ENCODE measurements around the gene OR2T33. TPM values are rescaled to one million over a fixed set of nuclear protein-coding genes. Genes with fewer than 3 reads are reported as not detected.
"Not testable (repeated sequence)": the region's sequence is repeated elsewhere in the genome, so short reads cannot be mapped to it uniquely, and the experiment has no call there.

The OR2T33 gene
- total and polyA plus RNA-seq, 2 donors = not detected

DNA sequence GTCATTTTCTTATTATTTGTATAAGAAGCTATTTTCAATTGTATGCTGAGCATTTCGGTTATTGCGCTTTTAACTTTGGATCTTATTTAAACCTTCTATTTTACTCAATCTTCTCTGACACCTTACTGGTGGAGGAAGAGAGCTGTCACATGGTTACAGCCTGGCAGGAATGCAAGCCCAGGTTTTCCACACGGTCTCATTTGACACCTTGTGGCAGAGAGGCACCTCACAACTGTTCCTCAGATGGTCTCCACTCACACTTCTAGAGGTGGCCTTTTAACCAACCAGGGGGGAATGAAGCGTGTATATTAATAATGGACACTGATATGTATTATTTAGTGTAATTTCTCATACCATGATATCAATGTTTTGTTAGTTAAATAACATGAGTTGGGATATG lies 9.6 kb downstream of the OR2T33 start:
- Histone ChIP-seq H3K27ac (ENCODE audit: low read depth in 1 of 2, low read length in 1 of 2) (no peak overlapping the region), H3K27me3 (ENCODE audit: control insufficient read depth in 2 of 2, insufficient read depth in 1 of 2, low read length in 1 of 2) (no peaks in the 10 kb centered on the region), H3K36me3 (ENCODE audit: control insufficient read depth in 2 of 2, insufficient read depth in 2 of 2, low read length in 1 of 2) (no peaks in the 10 kb centered on the region), H3K9me3 (ENCODE audit: control insufficient read depth in 2 of 2, insufficient read depth in 1 of 2, low read length in 1 of 2) (no peaks in the 10 kb centered on the region), H3K4me1 (ENCODE audit: control insufficient read depth in 2 of 2, insufficient read depth in 2 of 2, low read length in 2 of 2) (no peaks in the 10 kb centered on the region), H3K4me3 (ENCODE audit: low read length in 2 of 2) (no peak overlapping the region)
- no peak for DNase-seq (ENCODE audit: low read depth in 6 of 9, low spot score in 9 of 9)
- WGBS = 69% methylated on average over 4 of the region's 4 CpGs

DNA sequence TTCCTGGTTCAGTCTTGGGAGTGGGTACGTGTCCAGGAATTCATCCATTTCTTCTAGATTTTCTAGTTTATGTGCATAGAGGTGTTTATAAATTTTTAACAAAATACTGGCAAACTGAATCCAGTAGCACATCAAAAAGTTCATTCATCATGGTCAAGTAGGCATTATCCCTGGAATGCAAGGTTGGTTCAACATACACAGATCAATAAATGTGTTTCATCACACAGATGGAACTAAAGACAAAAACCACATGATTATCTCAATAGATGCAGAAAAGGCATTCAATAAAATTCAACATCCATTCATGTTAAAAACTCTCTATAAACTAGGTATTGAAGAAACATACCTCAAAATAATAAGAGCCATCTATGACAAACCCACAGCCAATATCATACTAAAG lies 18.5 kb downstream of the OR2T33 start:
- not testable (repeated sequence) for DNase-seq (ENCODE audit: low read depth in 6 of 9, low spot score in 9 of 9); H3K27me3 ChIP-seq (ENCODE audit: control insufficient read depth in 2 of 2, insufficient read depth in 1 of 2, low read length in 1 of 2); H3K36me3 ChIP-seq (ENCODE audit: control insufficient read depth in 2 of 2, insufficient read depth in 2 of 2, low read length in 1 of 2); H3K27ac ChIP-seq (ENCODE audit: low read depth in 1 of 2, low read length in 1 of 2); H3K9me3 ChIP-seq (ENCODE audit: control insufficient read depth in 2 of 2, insufficient read depth in 1 of 2, low read length in 1 of 2); H3K4me1 ChIP-seq (ENCODE audit: control insufficient read depth in 2 of 2, insufficient read depth in 2 of 2, low read length in 2 of 2); H3K4me3 ChIP-seq (ENCODE audit: low read length in 2 of 2)
- WGBS = 94% methylated on average over 1 of the region's 1 CpG

DNA sequence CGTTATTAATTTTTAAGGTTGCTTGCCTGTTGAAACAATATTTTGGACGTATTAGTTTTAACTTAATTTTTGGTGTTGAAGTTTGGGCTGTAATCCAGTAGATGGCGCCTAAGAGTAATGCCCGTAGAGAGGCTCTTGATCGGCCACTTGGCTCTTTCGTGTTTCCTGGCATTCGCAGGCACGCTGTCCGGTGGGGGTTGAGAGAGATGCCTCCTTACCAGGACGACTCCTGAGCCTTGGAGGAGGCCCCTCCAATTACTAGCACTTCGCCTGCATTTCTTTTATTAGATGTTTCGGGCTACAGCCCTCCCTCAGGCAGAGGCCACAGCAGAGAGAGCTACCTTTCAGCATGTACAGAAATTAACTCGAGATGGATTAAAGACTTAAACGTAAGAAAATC lies 34.6 kb downstream of the OR2T33 start:
- 16% methylated on average over 14 of the region's 14 CpGs for WGBS
- Histone ChIP-seq H3K9me3 (ENCODE audit: control insufficient read depth in 2 of 2, insufficient read depth in 1 of 2, low read length in 1 of 2) (no peaks in the 10 kb centered on the region), H3K36me3 (ENCODE audit: control insufficient read depth in 2 of 2, insufficient read depth in 2 of 2, low read length in 1 of 2) (no peaks in the 10 kb centered on the region), H3K4me3 (ENCODE audit: low read length in 2 of 2) (no peak overlapping the region), H3K4me1 (ENCODE audit: control insufficient read depth in 2 of 2, insufficient read depth in 2 of 2, low read length in 2 of 2) (no peaks in the 10 kb centered on the region), H3K27ac (ENCODE audit: low read depth in 1 of 2, low read length in 1 of 2) (no peak overlapping the region), H3K27me3 (ENCODE audit: control insufficient read depth in 2 of 2, insufficient read depth in 1 of 2, low read length in 1 of 2) (no peaks in the 10 kb centered on the region)
- peak in 5 of 9 donors; percentile 2 to 28 (median 7) for DNase-seq (ENCODE audit: low read depth in 6 of 9, low spot score in 9 of 9)

DNA sequence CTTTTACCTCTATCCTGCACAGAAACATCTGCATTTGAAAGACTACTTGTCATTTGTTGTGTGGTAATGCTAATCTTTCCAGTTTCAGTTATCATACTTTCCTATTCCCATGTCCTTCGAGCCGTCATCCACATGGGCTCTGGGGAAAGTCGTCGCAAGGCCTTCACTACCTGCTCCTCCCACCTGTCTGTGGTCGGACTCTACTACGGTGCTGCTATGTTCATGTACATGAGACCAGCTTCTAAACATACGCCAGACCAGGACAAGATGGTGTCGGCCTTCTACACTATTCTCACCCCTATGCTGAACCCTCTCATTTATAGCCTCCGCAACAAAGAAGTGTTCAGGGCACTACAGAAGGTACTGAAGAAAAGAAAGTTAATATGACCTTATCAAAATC lies 38.3 kb downstream of the OR2T33 start:
- Histone ChIP-seq H3K9me3 (ENCODE audit: control insufficient read depth in 2 of 2, insufficient read depth in 1 of 2, low read length in 1 of 2) (no peaks in the 10 kb centered on the region), H3K27me3 (ENCODE audit: control insufficient read depth in 2 of 2, insufficient read depth in 1 of 2, low read length in 1 of 2) (no peaks in the 10 kb centered on the region), H3K4me1 (ENCODE audit: control insufficient read depth in 2 of 2, insufficient read depth in 2 of 2, low read length in 2 of 2) (no peaks in the 10 kb centered on the region), H3K36me3 (ENCODE audit: control insufficient read depth in 2 of 2, insufficient read depth in 2 of 2, low read length in 1 of 2) (no peaks in the 10 kb centered on the region), H3K4me3 (ENCODE audit: low read length in 2 of 2) (no peak overlapping the region), H3K27ac (ENCODE audit: low read depth in 1 of 2, low read length in 1 of 2) (no peak overlapping the region)
- DNase-seq (ENCODE audit: low read depth in 6 of 9, low spot score in 9 of 9) = no peak
- WGBS = 98% methylated on average over 9 of the region's 9 CpGs

DNA sequence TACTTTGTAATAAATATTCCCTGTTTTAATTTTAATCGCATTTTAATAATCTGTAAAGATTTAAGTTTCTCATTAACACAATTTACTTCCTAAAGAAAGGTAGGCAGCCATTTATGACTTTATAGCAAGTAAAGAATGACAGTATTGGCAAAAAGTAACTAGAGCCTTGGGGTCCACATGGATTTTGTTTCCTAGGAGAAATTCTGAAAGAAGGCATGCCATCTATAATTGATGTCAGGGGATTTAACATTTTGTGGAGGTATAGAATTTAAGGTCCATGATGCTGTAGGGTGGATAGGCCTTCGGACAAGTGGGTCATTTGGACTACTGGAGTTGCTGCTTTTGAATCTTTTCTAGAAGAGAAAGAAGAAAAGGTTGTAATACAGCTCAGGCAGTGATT lies 46.7 kb downstream of the OR2T33 start, which contains the start of gene OR2M4:
OR2M4 (plus strand) TSS at position 301 of the 400 bp plus-strand sequence. CDS start 7,512 bp downstream, outside the sequence.
- Histone ChIP-seq H3K4me1 (ENCODE audit: control insufficient read depth in 2 of 2, insufficient read depth in 2 of 2, low read length in 2 of 2) (no peaks in the 10 kb centered on the region), H3K27me3 (ENCODE audit: control insufficient read depth in 2 of 2, insufficient read depth in 1 of 2, low read length in 1 of 2) (no peaks in the 10 kb centered on the region), H3K36me3 (ENCODE audit: control insufficient read depth in 2 of 2, insufficient read depth in 2 of 2, low read length in 1 of 2) (no peaks in the 10 kb centered on the region), H3K4me3 (ENCODE audit: low read length in 2 of 2) (no peak within 1 kb of the TSS), H3K9me3 (ENCODE audit: control insufficient read depth in 2 of 2, insufficient read depth in 1 of 2, low read length in 1 of 2) (peaks cover 0 to 8% of the 10 kb centered on the region in 2 donors), H3K27ac (ENCODE audit: low read depth in 1 of 2, low read length in 1 of 2) (no peak within 1 kb of the TSS)
- 89% methylated on average over 2 of the region's 2 CpGs for WGBS
- no peak for DNase-seq (ENCODE audit: low read depth in 6 of 9, low spot score in 9 of 9)

DNA sequence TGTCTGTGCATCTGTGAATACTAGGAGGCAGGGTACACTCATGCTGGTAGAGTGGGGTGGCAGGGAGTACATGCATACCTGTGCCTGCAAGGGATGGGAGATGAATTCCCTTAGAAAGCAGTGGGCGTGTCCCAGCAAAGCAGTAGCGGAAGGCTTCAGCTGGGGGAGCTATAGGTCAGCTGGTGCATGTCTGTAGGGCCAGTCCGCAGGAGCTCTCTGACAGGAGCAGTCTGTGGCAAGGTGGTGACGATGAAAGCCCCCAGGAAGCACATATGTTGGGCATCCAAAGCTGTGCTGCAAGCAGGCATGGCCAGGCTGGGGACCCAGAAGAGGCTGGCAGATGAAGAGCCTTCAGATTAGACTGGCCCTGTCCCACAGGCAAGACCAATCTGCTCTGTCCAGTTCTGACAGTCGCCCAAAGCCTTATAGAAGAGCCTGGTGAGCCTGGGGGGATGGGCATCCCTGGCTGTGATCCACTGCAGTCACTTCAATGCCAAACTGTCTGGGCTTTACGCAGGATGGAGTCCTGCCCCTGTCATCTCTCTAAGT lies 48.3 kb downstream of the OR2T33 start:
- no peak for DNase-seq (ENCODE audit: low read depth in 6 of 9, low spot score in 9 of 9)
- Histone ChIP-seq H3K9me3 (ENCODE audit: control insufficient read depth in 2 of 2, insufficient read depth in 1 of 2, low read length in 1 of 2) (peaks cover 0 to 8% of the 10 kb centered on the region in 2 donors), H3K4me3 (ENCODE audit: low read length in 2 of 2) (no peak overlapping the region), H3K36me3 (ENCODE audit: control insufficient read depth in 2 of 2, insufficient read depth in 2 of 2, low read length in 1 of 2) (no peaks in the 10 kb centered on the region), H3K27ac (ENCODE audit: low read depth in 1 of 2, low read length in 1 of 2) (no peak overlapping the region), H3K27me3 (ENCODE audit: control insufficient read depth in 2 of 2, insufficient read depth in 1 of 2, low read length in 1 of 2) (no peaks in the 10 kb centered on the region), H3K4me1 (ENCODE audit: control insufficient read depth in 2 of 2, insufficient read depth in 2 of 2, low read length in 2 of 2) (no peaks in the 10 kb centered on the region)
- 89% methylated on average over 6 of the region's 6 CpGs for WGBS

DNA sequence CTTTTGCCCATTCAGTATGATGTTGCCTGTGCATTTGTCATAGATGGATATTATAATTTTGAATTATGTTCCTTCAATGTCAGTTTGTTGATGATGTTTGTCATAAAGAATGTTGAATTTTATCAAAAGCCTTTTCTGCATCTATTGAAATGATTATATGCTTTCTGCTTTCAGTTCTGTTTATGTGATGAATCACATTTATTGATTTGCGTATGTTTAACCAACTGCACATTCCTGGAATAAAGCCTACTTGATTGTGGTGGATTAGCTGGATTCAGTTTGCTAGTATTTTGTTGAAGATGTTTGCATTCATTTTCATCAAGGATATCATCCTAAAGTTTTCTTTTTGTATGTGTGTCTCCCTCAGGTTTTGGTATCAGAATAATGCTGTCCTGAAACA lies 52.2 kb downstream of the OR2T33 start:
- H3K36me3 ChIP-seq (ENCODE audit: control insufficient read depth in 2 of 2, insufficient read depth in 2 of 2, low read length in 1 of 2) = no peaks in the 10 kb centered on the region
- 98% methylated on average over 1 of the region's 1 CpG for WGBS
- no peak overlapping the region for H3K4me3 ChIP-seq (ENCODE audit: low read length in 2 of 2)
- DNase-seq (ENCODE audit: low read depth in 6 of 9, low spot score in 9 of 9) = no peak
- H3K4me1 ChIP-seq (ENCODE audit: control insufficient read depth in 2 of 2, insufficient read depth in 2 of 2, low read length in 2 of 2) = no peaks in the 10 kb centered on the region
- peaks cover 0 to 8% of the 10 kb centered on the region in 2 donors for H3K9me3 ChIP-seq (ENCODE audit: control insufficient read depth in 2 of 2, insufficient read depth in 1 of 2, low read length in 1 of 2)
- H3K27me3 ChIP-seq (ENCODE audit: control insufficient read depth in 2 of 2, insufficient read depth in 1 of 2, low read length in 1 of 2) = no peaks in the 10 kb centered on the region
- no peak overlapping the region for H3K27ac ChIP-seq (ENCODE audit: low read depth in 1 of 2, low read length in 1 of 2)

Other genes with a start within 250 kb of the OR2T33 start
- under 0.01 TPM for gene OR2L2, start 247.9 kb downstream of the OR2T33 start, total RNA-seq
- gene OR2L2, start 247.9 kb downstream of the OR2T33 start, polyA plus RNA-seq = 0.14 TPM
- not detected for gene OR2L3, start 231.1 kb downstream of the OR2T33 start, total RNA-seq
- gene OR2L3, start 231.1 kb downstream of the OR2T33 start, polyA plus RNA-seq = not detected
- gene OR2L13, start 182.8 kb downstream of the OR2T33 start, total RNA-seq = 0.05 TPM
- 0.05 TPM for gene OR2L13, start 182.8 kb downstream of the OR2T33 start, polyA plus RNA-seq
- gene OR2M5, start 132.8 kb downstream of the OR2T33 start, total RNA-seq = not detected
- gene OR2M5, start 132.8 kb downstream of the OR2T33 start, polyA plus RNA-seq = not detected
- not detected for gene OR2M2, start 103.2 kb downstream of the OR2T33 start, total RNA-seq
- not detected for gene OR2M2, start 103.2 kb downstream of the OR2T33 start, polyA plus RNA-seq
- gene OR2M3, start 80.7 kb downstream of the OR2T33 start, total RNA-seq = not detected
- gene OR2M3, start 80.7 kb downstream of the OR2T33 start, polyA plus RNA-seq = not detected
- not detected for gene OR2M4, start 46.6 kb downstream of the OR2T33 start, total RNA-seq
- under 0.01 TPM for gene OR2M4, start 46.6 kb downstream of the OR2T33 start, polyA plus RNA-seq
- gene OR2T12, start 25.4 kb upstream of the OR2T33 start, total RNA-seq = not detected
- not detected for gene OR2T12, start 25.4 kb upstream of the OR2T33 start, polyA plus RNA-seq
- not detected for gene OR2M7, start 46.6 kb upstream of the OR2T33 start, total RNA-seq
- not detected for gene OR2M7, start 46.6 kb upstream of the OR2T33 start, polyA plus RNA-seq
- gene OR14C36, start 70.8 kb upstream of the OR2T33 start, total RNA-seq = not detected
- gene OR14C36, start 70.8 kb upstream of the OR2T33 start, polyA plus RNA-seq = 0.07 TPM
- not detected for gene OR2T4, start 83.7 kb upstream of the OR2T33 start, total RNA-seq
- gene OR2T4, start 83.7 kb upstream of the OR2T33 start, polyA plus RNA-seq = not detected
- not detected for gene OR2T6, start 97.8 kb upstream of the OR2T33 start, total RNA-seq
- gene OR2T6, start 97.8 kb upstream of the OR2T33 start, polyA plus RNA-seq = not detected
- not detected for gene OR2T1, start 125.1 kb upstream of the OR2T33 start, total RNA-seq
- gene OR2T1, start 125.1 kb upstream of the OR2T33 start, polyA plus RNA-seq = 0.02 TPM
- gene OR2T2, start 167.7 kb upstream of the OR2T33 start, total RNA-seq = not detected
- under 0.01 TPM for gene OR2T2, start 167.7 kb upstream of the OR2T33 start, polyA plus RNA-seq
- not detected for gene OR2T3, start 195.4 kb upstream of the OR2T33 start, total RNA-seq
- gene OR2T3, start 195.4 kb upstream of the OR2T33 start, polyA plus RNA-seq = 0.11 TPM
- gene OR2T5, start 210.6 kb upstream of the OR2T33 start, total RNA-seq = not detected
- not detected for gene OR2T5, start 210.6 kb upstream of the OR2T33 start, polyA plus RNA-seq
- not detected for gene OR2G6, start 230.1 kb upstream of the OR2T33 start, total RNA-seq
- 0.05 TPM for gene OR2G6, start 230.1 kb upstream of the OR2T33 start, polyA plus RNA-seq